ENCODE results near the gene STK35. TPM values are rescaled to one million over a fixed set of nuclear protein-coding genes. Genes with fewer than 3 reads are reported as not detected.

STK35 gene
- total and polyA plus RNA-seq, 2 of the 13 experiments (the other 11 are each of a cell fraction or from before 2014, with no cell fraction given): 27.4 to 29.8 TPM

GRCh38 chr20:2066461-2067122 is 35.0 kb upstream of the STK35 start (continued):
- TF ChIP-seq ARID5B (CRISPR knock-in tag; IDR thresholded peaks at IDR 0.05) (peak; percentile 96), DPF2 (CRISPR knock-in tag; IDR thresholded peaks at IDR 0.05; ENCODE audit: borderline replicate concordance, low read depth) (peak; percentile 98), KLF11 (CRISPR knock-in tag; IDR thresholded peaks at IDR 0.05) (no peak), ZC3H13 (CRISPR knock-in tag; IDR thresholded peaks at IDR 0.05) (no peak), ZNF614 (CRISPR knock-in tag; IDR thresholded peaks at IDR 0.05; ENCODE audit: borderline replicate concordance) (peak; percentile 85), IRF2 (CRISPR knock-in tag; IDR thresholded peaks at IDR 0.05) (peak; percentile 81; the same call in 1 of the 2 replicates), NCOA2 (CRISPR knock-in tag; IDR thresholded peaks at IDR 0.05) (peak; percentile 89), SMARCE1 (IDR thresholded peaks at IDR 0.05; ENCODE audit: borderline replicate concordance) (0 out of 2 replicates have a peak, but pooled peaks have one; percentile 49), CENPT (CRISPR knock-in tag; IDR thresholded peaks at IDR 0.05; ENCODE audit: low read depth) (no peak), ZNF331 (CRISPR knock-in tag; IDR thresholded peaks at IDR 0.05) (peak; percentile 92), FOXP1 (IDR thresholded peaks at IDR 0.05) (peak; percentile 94), FOXP1 (CRISPR knock-in tag; IDR thresholded peaks at IDR 0.05) (peak; percentile 98), POGZ (CRISPR knock-in tag; IDR thresholded peaks at IDR 0.05) (peak; percentile 69), MEF2D (CRISPR knock-in tag; IDR thresholded peaks at IDR 0.05) (peak; percentile 57; the same call in 1 of the 2 replicates), PRDM15 (CRISPR knock-in tag; IDR thresholded peaks at IDR 0.05) (no peak), ZNF781 (CRISPR knock-in tag; IDR thresholded peaks at IDR 0.05; ENCODE audit: borderline replicate concordance, not compliant biosample characterization) (no peak), CHD2 (IDR thresholded peaks at IDR 0.05; ENCODE audit: low read depth, low read length) (no peak), ARID4A (CRISPR knock-in tag; IDR thresholded peaks at IDR 0.05; ENCODE audit: borderline replicate concordance) (no peak), ZNF564 (CRISPR knock-in tag; IDR thresholded peaks at IDR 0.05) (0 out of 2 replicates have a peak, but pooled peaks have one; percentile 32)

All from HepG2 (cell line).